HCT116 (cell line): Measurements from ENCODE around the gene TRIM9. TPM values are rescaled to one million over a fixed set of nuclear protein-coding genes. Genes with fewer than 3 reads are reported as not detected.

Experiments
- ATAC-seq: fragments of 200-7000 bp; cut with Tn5 transposase; 2 replicates; pipeline ENCODE4 v1.9.1; 2020; ENCODE audit warnings: mild to moderate bottlenecking, moderate library complexity
- BruUV-seq: library from RNA; stranded (reverse); fragments of 400-500 nt; replicated peaks from 2 replicates; lab custom pipeline; 2021; lab: Mats Ljungman, UMichigan
- CTCF ChIA-PET: fragments of 300-600 bp; sonication (Branson Sonifier 250); formaldehyde crosslinking; loops from one replicate; lab custom pipeline; 2021; ENCODE audit warnings: antibody characterized with exemption; lab: Charles Lee
- POLR2A ChIA-PET: fragments of 300-600, 350-600 bp; sonication (Branson Sonifier 250); formaldehyde crosslinking; loops from one replicate; lab custom pipeline; 2021; ENCODE audit warnings: antibody characterized with exemption; lab: Charles Lee
- RAD21 ChIA-PET, 2 experiments: fragments of 300-600 bp; sonication (Branson Sonifier 250); formaldehyde crosslinking; loops; one replicate each; lab custom pipeline; 2023; ENCODE audit warnings: low total read pairs in 2 of 2; ENCODE audit not compliant: uncharacterized antibody in 2 of 2, unreplicated experiment in 2 of 2, low non-redundant PET in 1 of 2; lab: Charles Lee
- DNase-seq: peaks from one replicate; pipeline ENCODE4 v3.0.0-alpha.2; 2010; ENCODE audit warnings: low read depth, low spot score
- H2AFZ ChIP-seq: fragments of 200-600 bp; shearing (Covaris generic), sonication (generic); 2 replicates; pipeline ENCODE4 v1.6.1; 2017; ENCODE audit warnings: low read depth, mixed run types, mixed read lengths, antibody characterized with exemption, low read length; ENCODE audit not compliant: poor library complexity, severe bottlenecking
- H3K27ac ChIP-seq: 2 replicates; pipeline ENCODE4 v1.5.1; 2012; ENCODE audit warnings: low read depth, low read length
- H3K27me3 ChIP-seq: fragments of 200-600 bp; sonication (generic); 2 replicates; pipeline ENCODE4 v1.6.1; 2016; ENCODE audit warnings: mixed run types, low read length, mixed read lengths; ENCODE audit not compliant: insufficient read depth
- H3K36me3 ChIP-seq, 2 experiments: fragments of 200-500 bp in 1 of 2; fragments of 200-600 bp in 1 of 2; sonication (Bioruptor generic) in 1 of 2; sonication (generic) in 1 of 2; 2 replicates each; pipeline versions ENCODE4 v1.5.1 to v1.6.1; 2014 to 2016; ENCODE audit warnings: low read length in 2 of 2, inconsistent platforms in 1 of 2, mixed read lengths in 1 of 2, mixed run types in 1 of 2; ENCODE audit not compliant: insufficient read depth in 2 of 2, control insufficient read depth in 1 of 2
- H3K4me1 ChIP-seq, 2 experiments: fragments of 200-600 bp in 1 of 2; sonication (generic) in 1 of 2; 2 replicates each; pipeline versions ENCODE4 v1.5.1 to v1.6.1; 2012 to 2017; ENCODE audit warnings: low read length in 2 of 2, inconsistent platforms in 1 of 2, mild to moderate bottlenecking in 1 of 2, mixed read lengths in 1 of 2, mixed run types in 1 of 2, moderate library complexity in 1 of 2; ENCODE audit not compliant: insufficient read depth in 2 of 2, control insufficient read depth in 1 of 2
- H3K4me2 ChIP-seq: fragments of 200-600 bp; sonication (generic); 2 replicates; pipeline ENCODE4 v1.6.1; 2017; ENCODE audit warnings: mixed run types, low read length, mixed read lengths
- H3K4me3 ChIP-seq, 2 experiments: fragments of 200-600 bp in 1 of 2; sonication (generic) in 1 of 2; replicated peaks in 1 of 2; 2 replicates each; pipeline ENCODE4 v1.5.1; 2011 to 2016; ENCODE audit warnings: low read length in 2 of 2, control low read depth in 1 of 2, low read depth in 1 of 2, mild to moderate bottlenecking in 1 of 2, mixed read lengths in 1 of 2, mixed run types in 1 of 2
- H3K79me2 ChIP-seq: fragments of 200-600 bp; sonication (generic); 2 replicates; pipeline ENCODE4 v1.6.1; 2017; ENCODE audit warnings: mild to moderate bottlenecking, mixed run types, low read length, moderate library complexity, mixed read lengths; ENCODE audit not compliant: insufficient read depth
- H3K9ac ChIP-seq: fragments of 200-600 bp; sonication (generic); 2 replicates; pipeline ENCODE4 v1.6.1; 2016; ENCODE audit warnings: low read length, mixed read lengths
- H3K9me2 ChIP-seq: fragments of 200-600 bp; sonication (generic), shearing (Covaris generic); 2 replicates; pipeline ENCODE4 v1.6.1; 2017; ENCODE audit warnings: mixed run types, mild to moderate bottlenecking, moderate library complexity; ENCODE audit not compliant: insufficient read depth
- H3K9me3 ChIP-seq, 2 experiments: fragments of 200-500 bp in 1 of 2; fragments of 200-600 bp in 1 of 2; sonication (Bioruptor generic) in 1 of 2; sonication (generic) in 1 of 2; 2 replicates each; pipeline ENCODE4 v1.6.1; 2014 to 2017; ENCODE audit warnings: low read length in 2 of 2, mixed read lengths in 2 of 2, inconsistent platforms in 1 of 2, low read depth in 1 of 2, mild to moderate bottlenecking in 1 of 2, mixed run types in 1 of 2, moderate library complexity in 1 of 2; ENCODE audit not compliant: control insufficient read depth in 1 of 2, insufficient read depth in 1 of 2
- H4K20me1 ChIP-seq: fragments of 200-600 bp; sonication (generic), shearing (Covaris generic); 2 replicates; pipeline ENCODE4 v1.6.1; 2017; ENCODE audit warnings: mixed run types, mild to moderate bottlenecking, moderate library complexity; ENCODE audit not compliant: insufficient read depth
- CBX3 ChIP-seq: IDR thresholded peaks from 2 replicates; pipeline ENCODE4 v1.6.1; 2012; ENCODE audit warnings: low read depth
- CEBPB ChIP-seq: IDR thresholded peaks from 2 replicates; pipeline ENCODE4 v1.6.1; 2012; ENCODE audit warnings: low read depth
- ELF1 ChIP-seq: IDR thresholded peaks from 2 replicates; pipeline ENCODE4 v1.6.1; 2012; ENCODE audit warnings: low read depth, borderline replicate concordance
- EZH2phosphoT487 ChIP-seq: fragments of 200-600 bp; IDR thresholded peaks from 2 replicates; pipeline ENCODE4 v1.6.1; 2018; ENCODE audit warnings: antibody characterized with exemption, borderline replicate concordance
- FOSL1 ChIP-seq: IDR thresholded peaks from 2 replicates; pipeline ENCODE4 v1.6.1; 2012; ENCODE audit warnings: low read depth
- POLR2AphosphoS5 ChIP-seq: IDR thresholded peaks from 2 replicates; pipeline ENCODE4 v1.6.1; 2011; ENCODE audit warnings: mild to moderate bottlenecking, low read depth, low read length, moderate library complexity
- SP1 ChIP-seq: IDR thresholded peaks from 2 replicates; pipeline ENCODE4 v1.6.1; 2012; ENCODE audit warnings: low read depth
- TCF7L2 ChIP-seq: IDR thresholded peaks from 2 replicates; pipeline ENCODE4 v1.7.0; 2011; ENCODE audit warnings: borderline replicate concordance, inconsistent platforms; ENCODE audit not compliant: insufficient read depth, insufficient read length; ENCODE audit errors: extremely low read depth
- ZNF274 ChIP-seq: fragments of 200-500 bp; sonication (Bioruptor generic); IDR thresholded peaks from 2 replicates; pipeline ENCODE4 v1.6.1; 2014; ENCODE audit warnings: mild to moderate bottlenecking, low read depth, low read length, inconsistent platforms
- intact Hi-C: fragments of 100-400 bp; cut with micrococcal nuclease; formaldehyde crosslinking; loops from 2 replicates; pipeline ENCODE4 v1.10.0; 2022
- total RNA-seq: library from RNA; stranded (reverse); gene quantifications from one replicate; pipeline ENCODE4 v1.2.1, GENCODE V29; 2021; ENCODE audit not compliant: unreplicated experiment
- TF ChIP-seq, protein P1 (sequence below), 3 experiments: fragments of 200-600 bp in 1 of 3; sonication (generic) in 1 of 3; IDR thresholded peaks in 2 of 3; conservative IDR thresholded peaks in 1 of 3; 2 replicates each; pipeline ENCODE4 v1.5.1; 2012 to 2017; ENCODE audit warnings: low read depth in 2 of 3, low read length in 2 of 3, antibody characterized with exemption in 1 of 3, borderline replicate concordance in 1 of 3, control low read depth in 1 of 3, mild to moderate bottlenecking in 1 of 3, mixed read lengths in 1 of 3, mixed run types in 1 of 3, moderate library complexity in 1 of 3; ENCODE audit not compliant: insufficient read depth in 1 of 3
- TF ChIP-seq, protein P2 (sequence below): IDR thresholded peaks from 2 replicates; pipeline ENCODE4 v1.6.1; 2011; ENCODE audit warnings: mild to moderate bottlenecking, low read length, moderate library complexity; ENCODE audit not compliant: insufficient replicate concordance; ENCODE audit errors: extremely low read depth
- TF ChIP-seq, protein P3 (sequence below): IDR thresholded peaks from 2 replicates; pipeline ENCODE4 v1.6.1; 2012

The TRIM9 gene
- total RNA-seq, 1 experiment from 2014 or later = 4.6 TPM

DNA sequence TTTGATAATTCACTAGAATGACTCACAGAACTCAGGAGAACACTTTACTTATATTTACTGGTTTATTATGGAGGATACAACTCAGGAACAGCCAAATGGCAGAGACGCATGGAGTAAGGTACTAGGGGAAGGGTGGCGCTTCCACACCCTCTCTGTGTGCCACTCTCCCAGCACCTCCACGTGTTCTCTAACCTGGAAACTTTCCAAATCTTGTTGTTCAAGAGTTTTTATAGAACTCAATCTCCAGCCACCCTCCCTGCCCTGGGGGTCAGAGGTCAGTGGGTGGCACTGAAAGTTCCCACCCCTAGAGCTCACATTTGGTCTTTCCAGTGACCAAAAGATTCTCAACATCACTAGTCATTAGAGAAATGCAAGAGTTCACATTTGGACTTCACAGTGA lies 13.2 kb downstream of the TRIM9 start:
- ChIA-PET CTCF (no interaction called here), RAD21 (no interaction called here), POLR2A (no interaction called here)
- Histone ChIP-seq H3K79me2 (no peaks in the 10 kb centered on the region), H3K9me2 (no peaks in the 10 kb centered on the region), H2AFZ (no peak overlapping the region), H3K9me3 (no peaks in the 10 kb centered on the region), H3K27me3 (no peaks in the 10 kb centered on the region), H4K20me1 (no peaks in the 10 kb centered on the region), H3K4me1 (peaks cover 4 to 16% of the 10 kb centered on the region in 2 experiments; a peak in 3 of 4 replicates), H3K4me2 (no peak overlapping the region), H3K27ac (no peak overlapping the region), H3K4me3 (no peak overlapping the region), H3K36me3 (no peaks in the 10 kb centered on the region), H3K9ac (no peak overlapping the region)
- intact Hi-C loops = loop anchor here (10.0 kb wide), 1 partner anchor 127 kb away; no protein-coding TSS in a partner anchor
- ATAC-seq = no peak
- no TSS peak for BruUV-seq
- TF ChIP-seq CBX3 (no peak), TCF7L2 (no peak)
- no peak for DNase-seq

- ChIA-PET POLR2A (no interaction called here), CTCF (no interaction called here), RAD21 (no interaction called here)
- no TSS peak for BruUV-seq
- Histone ChIP-seq H3K9me2 (no peaks in the 10 kb centered on the region), H3K36me3 (no peaks in the 10 kb centered on the region), H4K20me1 (no peaks in the 10 kb centered on the region), H2AFZ (no peak overlapping the region), H3K27me3 (no peaks in the 10 kb centered on the region), H3K4me1 (peaks cover 0 to 12% of the 10 kb centered on the region in 2 experiments; a peak in 2 of 4 replicates), H3K4me3 (no peak overlapping the region), H3K9ac (no peak overlapping the region), H3K27ac (no peak overlapping the region), H3K4me2 (no peak overlapping the region), H3K79me2 (no peaks in the 10 kb centered on the region), H3K9me3 (no peaks in the 10 kb centered on the region)
- DNase-seq (no peak), ATAC-seq (no peak)
- intact Hi-C loops = loop anchor here (10.0 kb wide), 1 partner anchor 126 kb away; no protein-coding TSS in a partner anchor
- TF ChIP-seq, protein P1, sequence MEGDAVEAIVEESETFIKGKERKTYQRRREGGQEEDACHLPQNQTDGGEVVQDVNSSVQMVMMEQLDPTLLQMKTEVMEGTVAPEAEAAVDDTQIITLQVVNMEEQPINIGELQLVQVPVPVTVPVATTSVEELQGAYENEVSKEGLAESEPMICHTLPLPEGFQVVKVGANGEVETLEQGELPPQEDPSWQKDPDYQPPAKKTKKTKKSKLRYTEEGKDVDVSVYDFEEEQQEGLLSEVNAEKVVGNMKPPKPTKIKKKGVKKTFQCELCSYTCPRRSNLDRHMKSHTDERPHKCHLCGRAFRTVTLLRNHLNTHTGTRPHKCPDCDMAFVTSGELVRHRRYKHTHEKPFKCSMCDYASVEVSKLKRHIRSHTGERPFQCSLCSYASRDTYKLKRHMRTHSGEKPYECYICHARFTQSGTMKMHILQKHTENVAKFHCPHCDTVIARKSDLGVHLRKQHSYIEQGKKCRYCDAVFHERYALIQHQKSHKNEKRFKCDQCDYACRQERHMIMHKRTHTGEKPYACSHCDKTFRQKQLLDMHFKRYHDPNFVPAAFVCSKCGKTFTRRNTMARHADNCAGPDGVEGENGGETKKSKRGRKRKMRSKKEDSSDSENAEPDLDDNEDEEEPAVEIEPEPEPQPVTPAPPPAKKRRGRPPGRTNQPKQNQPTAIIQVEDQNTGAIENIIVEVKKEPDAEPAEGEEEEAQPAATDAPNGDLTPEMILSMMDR (IDR thresholded peaks at IDR 0.05 in 2 of 3, conservative IDR thresholded peaks at IDR 0.05 in 1 of 3; ENCODE audit: borderline replicate concordance in 1 of 3, insufficient read depth in 1 of 3, low read depth in 2 of 3, low read length in 2 of 3) = no peak
- TF ChIP-seq CBX3 (no peak), EZH2phosphoT487 (no peak), TCF7L2 (no peak), FOSL1 (no peak), POLR2AphosphoS5 (no peak), ZNF274 (no peak), SP1 (no peak), ELF1 (no peak), CEBPB (no peak)
- TF ChIP-seq, protein P2, sequence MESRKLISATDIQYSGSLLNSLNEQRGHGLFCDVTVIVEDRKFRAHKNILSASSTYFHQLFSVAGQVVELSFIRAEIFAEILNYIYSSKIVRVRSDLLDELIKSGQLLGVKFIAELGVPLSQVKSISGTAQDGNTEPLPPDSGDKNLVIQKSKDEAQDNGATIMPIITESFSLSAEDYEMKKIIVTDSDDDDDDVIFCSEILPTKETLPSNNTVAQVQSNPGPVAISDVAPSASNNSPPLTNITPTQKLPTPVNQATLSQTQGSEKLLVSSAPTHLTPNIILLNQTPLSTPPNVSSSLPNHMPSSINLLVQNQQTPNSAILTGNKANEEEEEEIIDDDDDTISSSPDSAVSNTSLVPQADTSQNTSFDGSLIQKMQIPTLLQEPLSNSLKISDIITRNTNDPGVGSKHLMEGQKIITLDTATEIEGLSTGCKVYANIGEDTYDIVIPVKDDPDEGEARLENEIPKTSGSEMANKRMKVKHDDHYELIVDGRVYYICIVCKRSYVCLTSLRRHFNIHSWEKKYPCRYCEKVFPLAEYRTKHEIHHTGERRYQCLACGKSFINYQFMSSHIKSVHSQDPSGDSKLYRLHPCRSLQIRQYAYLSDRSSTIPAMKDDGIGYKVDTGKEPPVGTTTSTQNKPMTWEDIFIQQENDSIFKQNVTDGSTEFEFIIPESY = no peak
- TF ChIP-seq, protein P3, sequence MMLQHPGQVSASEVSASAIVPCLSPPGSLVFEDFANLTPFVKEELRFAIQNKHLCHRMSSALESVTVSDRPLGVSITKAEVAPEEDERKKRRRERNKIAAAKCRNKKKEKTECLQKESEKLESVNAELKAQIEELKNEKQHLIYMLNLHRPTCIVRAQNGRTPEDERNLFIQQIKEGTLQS = no peak
Observed at GRCh38 chr14:51081209-51081608, 13.7 kb downstream of the TRIM9 start.
